Fibroblast of skin of abdomen (primary cell): Measurements from ENCODE around the gene CSNK1E. TPM values are rescaled to one million over a fixed set of nuclear protein-coding genes. Genes with fewer than 3 reads are reported as not detected.
"Not testable (repeated sequence)": the region's sequence is repeated elsewhere in the genome, so short reads cannot be mapped to it uniquely, and the experiment has no call there.

Experiments
- DNase-seq: peaks from one replicate; pipeline ENCODE4 v3.0.0-alpha.2; 2013
- polyA plus RNA-seq, 2 experiments: library from polyadenylated mRNA; unstranded; fragments of 120-200 nt; gene quantifications; one replicate each; pipeline ENCODE4 v1.2.1, GENCODE V29; 2013; ENCODE audit not compliant: insufficient read length in 2 of 2

CSNK1E gene
- 143 TPM for polyA plus RNA-seq (2013, experiment 1 of 2; ENCODE audit: insufficient read length)
- 152 TPM for polyA plus RNA-seq (2013, experiment 2 of 2; ENCODE audit: insufficient read length)

DNA sequence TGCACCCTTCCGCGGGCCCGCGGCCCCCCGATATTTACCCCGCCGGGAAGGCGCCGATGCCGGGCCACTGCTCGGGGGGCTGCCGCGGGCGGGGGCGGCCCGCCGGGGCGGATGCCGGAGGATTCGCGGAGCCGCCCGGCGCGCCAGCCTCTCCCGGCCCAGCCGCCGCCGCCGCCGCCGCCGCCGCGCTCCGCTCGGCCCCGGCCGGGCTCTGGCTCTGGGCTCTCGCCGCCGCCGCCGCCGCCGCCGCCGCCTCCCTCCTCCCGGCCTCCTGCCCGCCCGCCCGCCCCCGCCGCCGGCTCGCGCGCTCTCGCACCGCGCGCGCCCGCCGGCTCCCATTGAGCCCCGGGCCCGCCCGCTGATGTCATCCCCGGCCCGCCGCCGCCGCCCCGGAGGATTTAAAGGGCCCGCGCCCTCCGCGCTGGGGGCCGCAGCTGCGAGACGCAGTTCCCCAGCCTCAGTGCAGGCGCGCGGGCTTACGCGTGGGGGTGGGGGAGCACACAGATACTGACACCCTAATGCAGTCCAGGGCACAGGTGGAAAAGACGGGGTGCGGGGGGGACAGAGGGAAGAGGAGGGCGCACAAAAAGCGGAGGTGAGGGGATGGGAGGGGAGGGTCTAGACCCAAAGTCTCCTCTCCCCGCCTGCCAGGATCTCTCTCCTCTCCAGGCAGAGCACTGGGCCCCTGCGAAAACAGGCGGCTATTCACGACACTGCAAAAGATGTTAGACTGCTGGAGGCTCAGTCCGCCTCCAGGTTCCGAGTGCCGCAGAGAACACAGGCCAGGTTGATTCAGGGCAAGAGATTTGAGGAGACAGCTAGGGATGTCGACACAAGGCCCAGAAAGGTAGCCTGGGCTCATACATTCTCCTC is at the start of gene CSNK1E:
TSS of gene CSNK1E (minus strand) at position 312 of the 873 bp plus-strand sequence. CDS start 3,276 bp downstream, outside the sequence.
- peak; percentile 73 for DNase-seq

GRCh38 chr22:38365829-38366228 is 48.6 kb upstream of the CSNK1E start:
- DNase-seq, result not testable (repeated sequence)

- DNase-seq, result not testable (repeated sequence)
These were observed 47.9 kb upstream of the CSNK1E start for GRCh38 chr22:38365174-38365573.

DNA sequence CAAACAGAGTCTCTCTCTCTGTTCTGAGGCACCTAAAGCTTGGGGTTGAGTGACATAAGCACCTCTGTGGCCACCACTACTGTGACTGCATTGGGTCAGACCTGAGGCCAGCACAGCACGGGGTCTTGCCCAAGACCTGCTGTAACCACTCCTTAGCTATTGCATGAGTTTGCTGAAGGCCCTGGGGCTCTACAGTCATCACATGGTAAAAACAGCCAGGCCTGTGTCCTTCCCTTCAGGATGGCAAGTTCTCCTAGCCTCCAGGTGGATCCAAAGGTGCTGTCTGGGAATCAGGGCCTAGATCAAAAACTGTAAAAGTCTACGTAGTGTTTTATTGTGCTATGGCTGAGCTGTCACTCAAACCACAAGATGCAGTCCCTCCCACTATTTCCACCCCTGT is 43.3 kb upstream of the CSNK1E start:
- not testable (repeated sequence) for DNase-seq

- DNase-seq, result not testable (repeated sequence)
These were observed 42.6 kb upstream of the CSNK1E start for GRCh38 chr22:38359817-38360216.

GRCh38 chr22:38357971-38358370 is 40.7 kb upstream of the CSNK1E start:
- DNase-seq, result not testable (repeated sequence)

GRCh38 chr22:38355275-38355674 is 38.0 kb upstream of the CSNK1E start:
- no peak for DNase-seq

GRCh38 chr22:38353701-38354100 is 36.5 kb upstream of the CSNK1E start:
- no peak for DNase-seq

DNA sequence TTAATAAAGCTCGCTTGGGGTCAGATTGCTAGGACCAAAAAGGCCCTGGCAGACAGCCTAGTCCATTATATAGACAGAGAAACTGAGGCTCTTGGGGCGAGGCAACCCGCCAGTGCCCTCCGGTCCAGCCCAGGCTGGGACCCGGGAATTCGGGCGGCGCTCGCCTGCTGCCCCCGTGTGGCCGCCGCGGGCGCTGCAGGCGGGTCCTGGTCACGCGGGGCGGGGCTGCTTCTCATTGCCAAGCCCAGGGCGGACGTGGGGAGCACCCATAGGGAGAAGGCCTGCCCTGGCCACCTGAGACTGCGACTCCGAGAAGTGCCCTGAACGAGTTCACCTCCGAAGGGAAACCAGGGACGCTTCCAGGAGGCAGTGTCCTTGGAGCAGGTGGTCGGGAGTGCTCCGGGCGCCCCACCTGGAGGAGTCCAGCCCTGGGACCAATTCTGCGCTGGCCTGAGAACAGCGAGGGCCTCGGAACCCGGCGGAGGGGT is 36.0 kb upstream of the CSNK1E start:
- peak; percentile 42 for DNase-seq

- no peak for DNase-seq
These were observed 35.2 kb upstream of the CSNK1E start for GRCh38 chr22:38352436-38352835.

GRCh38 chr22:38350444-38351359 is 33.5 kb upstream of the CSNK1E start:
- no peak for DNase-seq

DNA sequence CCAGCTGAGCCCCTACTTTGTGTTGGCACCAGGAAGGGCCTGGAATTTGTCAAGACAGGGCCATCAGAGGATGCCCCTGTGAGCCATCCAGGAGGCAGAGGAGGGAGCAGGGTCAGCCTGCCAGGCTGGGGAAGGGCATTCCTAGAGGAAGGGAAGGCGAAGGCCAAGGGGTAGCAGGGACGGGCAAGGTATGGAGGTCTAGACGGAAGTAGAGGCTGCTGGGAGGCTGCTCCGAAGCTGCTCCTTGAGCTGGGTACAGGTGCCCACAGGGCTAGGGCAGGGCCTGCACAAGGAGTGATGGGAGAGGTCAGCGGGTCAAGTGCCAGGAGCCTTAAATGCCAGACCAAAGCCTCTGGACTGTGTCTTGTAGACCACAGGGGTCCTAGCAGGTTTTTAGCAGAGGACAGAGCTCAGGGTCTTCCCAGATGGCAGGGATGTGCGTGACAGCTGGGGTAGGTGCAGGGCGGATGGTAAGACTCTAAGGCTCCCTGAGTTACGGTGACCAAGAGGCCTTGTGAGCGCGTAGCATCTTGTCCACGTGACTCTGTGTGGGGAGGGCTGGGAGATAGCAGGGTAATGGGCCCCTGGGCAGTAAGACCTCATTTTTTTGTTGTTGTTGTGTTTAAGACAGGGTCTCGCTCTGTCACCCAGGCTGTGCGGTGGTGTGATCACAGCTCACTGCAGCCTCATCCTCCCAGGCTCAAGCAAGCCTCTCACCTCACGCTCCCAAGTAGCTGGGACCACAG is 31.7 kb upstream of the CSNK1E start:
- no peak for DNase-seq

GRCh38 chr22:38347944-38348750 is 30.9 kb upstream of the CSNK1E start:
- no peak for DNase-seq

- DNase-seq, result no peak
These were observed 30.1 kb upstream of the CSNK1E start for GRCh38 chr22:38347181-38347943.

DNA sequence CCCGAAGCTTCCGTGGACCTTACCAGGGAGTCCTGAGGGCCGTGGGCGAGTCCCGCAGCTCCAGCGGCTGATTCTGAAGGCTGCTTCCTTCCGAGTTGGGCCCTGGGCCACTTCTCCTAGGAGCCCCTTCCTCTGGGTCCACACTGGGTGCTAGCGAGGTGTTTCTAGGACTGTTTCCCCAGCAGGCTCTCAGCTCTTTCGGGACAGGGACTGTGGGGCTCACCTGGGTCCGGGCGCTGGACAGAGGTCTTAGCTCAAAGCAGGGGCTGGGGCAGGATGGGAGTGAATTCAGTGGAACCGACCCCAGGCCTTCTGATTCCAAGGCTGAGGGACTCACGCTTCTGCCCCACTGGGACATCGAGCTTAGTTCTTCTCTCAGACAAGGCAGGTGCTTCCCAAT is 29.3 kb upstream of the CSNK1E start:
- DNase-seq, result no peak

GRCh38 chr22:38345782-38346181 is 28.5 kb upstream of the CSNK1E start:
- DNase-seq, result no peak

DNA sequence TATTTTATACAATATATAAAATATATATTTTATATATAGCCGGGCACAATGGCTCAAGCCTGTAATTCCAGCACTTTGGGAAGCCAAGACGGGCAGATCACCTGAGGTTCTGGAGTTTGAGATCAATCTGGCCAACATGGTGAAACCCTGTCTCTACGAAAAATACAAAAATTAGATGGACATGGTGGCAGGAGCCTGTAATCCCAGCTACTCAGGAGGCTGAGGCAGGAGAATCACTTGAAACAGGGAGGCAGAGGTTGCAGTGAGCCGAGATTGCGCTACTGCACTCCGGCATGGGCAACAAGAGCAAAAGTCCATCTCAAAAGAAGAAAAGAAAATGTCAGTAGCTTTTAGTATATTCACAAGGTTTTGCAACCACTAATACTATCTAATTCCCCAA is 22.7 kb upstream of the CSNK1E start:
- DNase-seq, result not testable (repeated sequence)

DNA sequence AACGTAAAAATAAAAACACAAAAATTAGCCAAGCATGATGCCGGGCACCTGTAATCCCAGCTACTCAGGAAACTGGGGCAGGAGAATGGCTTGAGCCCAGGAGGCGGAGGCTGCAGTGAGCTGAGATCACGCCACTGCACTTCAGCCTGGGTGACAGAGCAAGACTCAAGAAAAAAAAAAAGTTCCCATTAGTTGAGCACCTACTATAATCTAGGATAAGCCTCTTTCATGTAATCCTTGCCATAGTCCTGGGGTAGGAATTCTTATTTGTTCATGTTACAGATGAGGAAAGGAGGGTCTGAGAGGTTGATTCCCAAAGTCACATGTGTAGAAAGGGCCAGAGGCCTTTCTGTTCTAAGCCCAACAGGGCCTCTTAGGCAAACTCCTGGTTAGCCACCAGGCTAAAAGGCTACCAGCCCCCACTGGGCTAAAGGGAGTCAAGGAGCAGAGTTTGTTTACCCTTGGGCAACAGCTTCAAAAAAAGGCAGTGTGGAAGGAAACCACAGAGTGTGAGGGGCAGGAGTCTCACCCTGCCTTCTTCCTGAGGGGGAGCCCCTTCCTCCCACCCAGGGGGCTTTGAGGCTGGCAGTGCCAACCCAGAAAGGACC is 21.6 kb upstream of the CSNK1E start:
- DNase-seq, result no peak

GRCh38 chr22:38336699-38337098 is 19.5 kb upstream of the CSNK1E start:
- DNase-seq, result no peak

- no peak for DNase-seq
These were observed 17.8 kb upstream of the CSNK1E start for GRCh38 chr22:38335077-38335476.
